B cell (primary cell): ENCODE results near the gene ZNF646.

Experiments
- CTCF ChIP-seq: fragments of 200-600 bp; IDR thresholded peaks from one replicate; pipeline ENCODE4 v1.8.0; 2022; ENCODE audit warnings: antibody characterized with exemption, mild to moderate bottlenecking
- EZH2 ChIP-seq: IDR thresholded peaks from 2 replicates; pipeline ENCODE4 v1.6.1; 2012; ENCODE audit warnings: borderline replicate concordance, low read depth, mild to moderate bottlenecking, moderate library complexity, low read length; ENCODE audit not compliant: insufficient read depth, poor library complexity, severe bottlenecking

GRCh38 chr16:31114468-31114867, 40.2 kb downstream of the ZNF646 start:
- no peak for TF ChIP-seq CTCF
- no peak for TF ChIP-seq EZH2
